K562 treated with DMSO at 1 percent for 24 hours (cell line): ENCODE measurements around the gene PPP4C. TPM values are rescaled to one million over a fixed set of nuclear protein-coding genes. Genes with fewer than 3 reads are reported as not detected.

ENCODE experiments used
- total RNA-seq: library from RNA; unstranded; fragments of 300-600 nt; gene quantifications from 2 replicates; pipeline ENCODE4 v1.2.3, GENCODE V29; 2022; ENCODE audit warnings: low read depth; ENCODE audit not compliant: insufficient read depth

The PPP4C gene
- total RNA-seq: 317 and 345 TPM in 2 replicates

DNA sequence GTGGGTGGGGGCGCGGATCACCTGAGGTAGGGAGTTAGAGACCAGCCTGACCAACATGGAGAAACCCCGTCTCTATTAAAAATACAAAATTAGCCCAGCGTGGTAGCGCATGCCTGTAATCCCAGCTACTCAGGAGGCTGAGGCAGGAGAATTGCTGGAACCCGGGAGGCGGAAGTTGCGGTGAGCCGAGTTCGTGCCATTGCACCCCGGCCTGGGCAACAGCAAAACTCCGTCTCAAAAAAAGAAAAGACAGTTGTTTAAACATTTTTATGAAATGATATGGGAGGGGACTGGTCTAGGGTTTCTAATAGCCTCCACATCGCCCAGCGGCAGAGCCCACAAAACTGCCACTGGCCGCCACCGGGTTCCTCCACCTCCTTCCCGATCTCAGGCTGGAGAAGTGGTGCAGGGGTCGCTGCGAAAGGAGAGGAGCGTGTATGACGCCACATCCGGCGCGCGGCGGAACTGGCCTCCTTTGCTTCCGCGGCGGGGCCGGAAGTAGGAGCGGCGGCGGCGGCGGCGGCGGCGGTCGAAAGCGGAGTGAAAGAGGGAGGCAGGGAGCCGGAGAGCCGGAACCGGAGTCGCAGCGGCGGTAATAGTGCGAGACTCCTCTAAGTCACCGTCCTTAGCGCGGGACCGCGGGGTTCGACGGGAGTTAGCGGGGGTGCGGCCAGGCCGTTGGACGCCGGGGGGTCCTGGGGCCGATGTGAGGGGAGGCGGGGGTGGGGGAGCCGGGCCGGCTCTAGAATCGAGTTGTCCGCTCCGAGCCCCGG is at the start of gene PPP4C:
TSS of gene PPP4C (plus strand) at position 492 of the 773 bp plus-strand sequence. CDS start 384 bp downstream, outside the sequence.

GRCh38 chr16:30030841-30031413 is 44.9 kb upstream of the PPP4C start, which contains the start of gene TLCD3B:
Gene TLCD3B (minus strand): TSS chr16:30031271. CDS start chr16:30030527, 744 bp downstream.

DNA sequence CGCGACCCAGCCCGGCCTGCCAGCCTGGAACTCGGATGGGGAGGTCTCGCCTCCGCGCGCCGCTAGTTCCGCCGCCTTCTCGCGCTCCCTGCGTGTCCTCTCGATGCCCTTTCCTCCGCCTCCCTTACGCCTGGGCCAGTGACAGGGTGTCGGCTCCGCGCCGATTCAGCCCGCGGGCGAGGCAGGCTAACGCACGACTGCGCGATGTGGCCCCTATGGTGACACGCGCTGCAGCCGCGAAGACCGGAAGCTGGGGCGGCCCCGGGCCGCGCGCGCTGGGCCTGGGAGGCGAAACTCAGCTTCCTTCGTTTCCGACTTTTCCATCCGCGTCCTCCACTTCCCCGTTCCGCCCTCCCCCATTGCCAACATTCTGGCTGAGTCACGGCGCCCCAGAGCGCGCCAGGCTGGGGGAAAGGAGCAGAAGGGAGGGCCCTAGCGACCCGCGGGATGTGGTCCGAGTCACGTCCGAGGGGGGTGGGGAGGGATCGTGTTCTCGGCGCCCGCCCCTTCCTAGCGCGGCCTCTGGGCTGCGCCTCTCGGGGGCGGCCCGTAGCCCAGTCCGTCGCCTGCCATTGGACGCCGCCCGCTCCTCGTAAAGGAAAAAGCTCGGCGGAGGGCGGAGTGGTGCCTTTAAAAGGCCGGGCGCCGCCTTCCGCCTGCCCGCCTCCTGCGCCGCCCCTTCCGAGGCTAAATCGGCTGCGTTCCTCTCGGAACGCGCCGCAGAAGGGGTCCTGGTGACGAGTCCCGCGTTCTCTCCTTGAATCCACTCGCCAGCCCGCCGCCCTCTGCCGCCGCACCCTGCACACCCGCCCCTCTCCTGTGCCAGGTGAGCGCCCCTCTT is 10.5 kb upstream of the PPP4C start, which contains the start of gene ALDOA:
TSS of gene ALDOA (plus strand) at position 659 of the 841 bp plus-strand sequence. CDS start 1,138 bp downstream, outside the sequence.

GRCh38 chr16:30091474-30092372 is 15.9 kb downstream of the PPP4C start, which contains the start of gene TBX6:
Gene TBX6 (minus strand): TSS chr16:30091924. CDS start chr16:30091193, 731 bp downstream.

GRCh38 chr16:30096105-30096861 is 20.5 kb downstream of the PPP4C start, which contains the start of gene YPEL3:
Gene YPEL3 (minus strand): TSS chr16:30096213. CDS start chr16:30095482, 731 bp downstream.

GRCh38 chr16:30113031-30113710 is 37.4 kb downstream of the PPP4C start, which contains the start of gene GDPD3:
Gene GDPD3 (minus strand): TSS chr16:30113537. CDS start chr16:30113478, 59 bp downstream.

Other genes with a start within 250 kb of the PPP4C start
- gene CDIPT, start 212.8 kb upstream of the PPP4C start, total RNA-seq: 122 and 127 TPM in 2 replicates
- 5.3 and 5.8 TPM in 2 replicates for gene SEZ6L2, start 176.4 kb upstream of the PPP4C start, total RNA-seq
- gene ASPHD1, start 175.5 kb upstream of the PPP4C start, total RNA-seq: not detected in 2 replicates
- 54.5 and 59.9 TPM in 2 replicates for gene KCTD13, start 149.8 kb upstream of the PPP4C start, total RNA-seq
- gene TMEM219, start 113.9 kb upstream of the PPP4C start, total RNA-seq: 166 and 175 TPM in 2 replicates
- 72.9 and 76.9 TPM in 2 replicates for gene TAOK2, start 102.1 kb upstream of the PPP4C start, total RNA-seq
- gene HIRIP3, start 80.4 kb upstream of the PPP4C start, total RNA-seq: 39.9 and 49.8 TPM in 2 replicates
- gene INO80E, start 79.8 kb upstream of the PPP4C start, total RNA-seq: 122 and 141 TPM in 2 replicates
- gene DOC2A, start 65.0 kb upstream of the PPP4C start, total RNA-seq: 2.0 and 3.4 TPM in 2 replicates
- not detected in 2 replicates for gene C16orf92, start 52.8 kb upstream of the PPP4C start, total RNA-seq
- gene TLCD3B, start 44.7 kb upstream of the PPP4C start, total RNA-seq: 1.1 and 1.7 TPM in 2 replicates
- 2,402 and 2,593 TPM in 2 replicates for gene ALDOA, start 10.2 kb upstream of the PPP4C start, total RNA-seq
- gene TBX6, start 15.9 kb downstream of the PPP4C start, total RNA-seq: 0.20 and 0.37 TPM in 2 replicates
- 136 and 153 TPM in 2 replicates for gene YPEL3, start 20.2 kb downstream of the PPP4C start, total RNA-seq
- gene GDPD3, start 37.5 kb downstream of the PPP4C start, total RNA-seq: 1.1 and 2.0 TPM in 2 replicates
- gene MAPK3, start 47.2 kb downstream of the PPP4C start, total RNA-seq: 68.6 and 68.7 TPM in 2 replicates
- gene CORO1A, start 107.6 kb downstream of the PPP4C start, total RNA-seq: 61.6 and 77.8 TPM in 2 replicates
- 55.1 and 63.9 TPM in 2 replicates for gene BOLA2B, start 117.7 kb downstream of the PPP4C start, total RNA-seq
- 90.4 and 95.5 TPM in 2 replicates for gene SLX1A, start 117.9 kb downstream of the PPP4C start, total RNA-seq
- 4.1 TPM in 1 of 2 replicates, not detected in the other for gene SULT1A3, start 123.3 kb downstream of the PPP4C start, total RNA-seq
- 0.41 and 1.0 TPM in 2 replicates for gene NPIPB13, start 172.5 kb downstream of the PPP4C start, total RNA-seq